NCI-H146 treated with DMSO at 0.1 percent for 48 hours (cell line): ENCODE data around the gene ZNF598.
A peak's percentile ranks its signal among the peaks of the same experiment; 100 is the strongest.
"Not testable (repeated sequence)": the region's sequence is repeated elsewhere in the genome, so short reads cannot be mapped to it uniquely, and the experiment has no call there.

ENCODE experiments used
- DNase-seq: peaks from one replicate; lab custom pipeline; 2025; ENCODE audit not compliant: unreplicated experiment; lab: John Stamatoyannopoulos, UW

ZNF598 gene

DNA sequence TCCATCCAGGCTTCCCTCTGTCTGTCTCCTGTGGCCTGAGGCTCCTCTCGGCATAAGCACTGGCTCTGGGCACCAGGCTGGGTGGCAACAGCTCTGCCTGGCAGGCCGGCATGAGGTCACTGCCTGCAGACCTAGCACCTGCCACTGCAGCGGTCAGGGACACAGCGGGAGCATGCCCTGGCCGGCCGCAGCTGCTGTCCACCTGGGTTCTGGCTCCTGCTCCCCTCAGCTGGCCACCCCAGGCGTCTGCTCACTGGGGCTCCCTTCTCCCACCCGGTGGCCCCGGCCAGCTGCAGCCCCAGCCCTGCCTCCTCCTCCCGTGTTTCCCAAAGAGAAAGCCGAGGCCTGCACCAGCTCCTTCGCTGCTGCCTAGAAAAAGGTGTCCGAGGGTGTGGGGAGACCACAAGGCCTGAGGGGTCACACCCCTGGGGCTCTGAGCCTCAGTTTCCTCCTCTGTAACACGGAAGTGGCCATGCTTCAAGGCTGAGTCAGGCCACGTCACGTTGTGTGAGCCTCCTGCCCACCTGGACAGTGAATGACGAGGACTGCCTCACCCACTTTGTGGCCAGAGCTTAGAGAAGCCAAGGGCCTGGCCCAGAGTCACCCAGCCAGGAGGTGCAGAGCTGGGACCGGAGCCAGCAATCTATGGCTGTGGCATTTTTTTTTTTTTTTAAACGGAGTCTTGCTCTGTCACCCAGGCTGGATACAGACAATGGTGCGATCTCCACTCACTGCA is 31.3 kb upstream of the ZNF598 start:
- DNase-seq = no peak

DNA sequence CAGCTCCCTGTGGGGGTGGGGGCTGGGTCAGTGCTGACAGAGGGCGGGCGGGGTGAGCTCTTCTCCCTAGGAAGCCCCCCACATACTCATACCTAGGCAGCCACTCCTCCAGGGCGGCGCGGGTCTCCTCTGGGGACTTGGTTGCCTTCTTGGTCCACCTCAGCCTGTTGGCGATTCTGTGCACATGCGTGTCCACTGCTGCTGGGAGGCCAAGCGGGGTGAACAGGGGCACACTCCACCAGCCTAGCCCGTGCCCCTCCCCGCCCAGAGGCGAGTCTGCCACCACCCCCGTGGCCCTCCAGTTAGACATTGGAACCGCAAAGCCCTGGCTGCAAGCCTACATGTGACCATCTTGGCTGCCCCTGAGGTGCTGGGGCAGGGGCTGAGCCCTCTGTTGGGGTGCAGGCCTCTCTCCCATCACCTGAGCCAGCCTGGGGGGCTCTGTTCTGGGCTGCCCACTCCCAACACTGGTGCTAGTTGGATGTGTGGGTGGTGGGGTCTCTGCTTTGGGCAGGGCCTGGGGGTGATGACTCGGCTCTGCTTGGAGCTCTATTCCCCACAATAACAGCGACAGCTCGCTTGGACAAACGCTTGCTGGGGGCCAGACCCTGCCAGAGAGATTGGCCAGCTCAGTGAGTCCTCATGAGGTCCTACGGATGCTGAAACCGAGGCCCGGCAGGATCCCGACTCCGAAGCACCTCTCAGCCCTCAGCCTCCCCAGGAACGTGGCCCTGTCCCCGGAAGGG is 30.6 kb upstream of the ZNF598 start:
- no peak for DNase-seq

GRCh38 chr16:2039274-2040031 is 29.8 kb upstream of the ZNF598 start:
- DNase-seq = no peak

- no peak for DNase-seq
Observed at GRCh38 chr16:2038382-2039231, 29.0 kb upstream of the ZNF598 start.

DNA sequence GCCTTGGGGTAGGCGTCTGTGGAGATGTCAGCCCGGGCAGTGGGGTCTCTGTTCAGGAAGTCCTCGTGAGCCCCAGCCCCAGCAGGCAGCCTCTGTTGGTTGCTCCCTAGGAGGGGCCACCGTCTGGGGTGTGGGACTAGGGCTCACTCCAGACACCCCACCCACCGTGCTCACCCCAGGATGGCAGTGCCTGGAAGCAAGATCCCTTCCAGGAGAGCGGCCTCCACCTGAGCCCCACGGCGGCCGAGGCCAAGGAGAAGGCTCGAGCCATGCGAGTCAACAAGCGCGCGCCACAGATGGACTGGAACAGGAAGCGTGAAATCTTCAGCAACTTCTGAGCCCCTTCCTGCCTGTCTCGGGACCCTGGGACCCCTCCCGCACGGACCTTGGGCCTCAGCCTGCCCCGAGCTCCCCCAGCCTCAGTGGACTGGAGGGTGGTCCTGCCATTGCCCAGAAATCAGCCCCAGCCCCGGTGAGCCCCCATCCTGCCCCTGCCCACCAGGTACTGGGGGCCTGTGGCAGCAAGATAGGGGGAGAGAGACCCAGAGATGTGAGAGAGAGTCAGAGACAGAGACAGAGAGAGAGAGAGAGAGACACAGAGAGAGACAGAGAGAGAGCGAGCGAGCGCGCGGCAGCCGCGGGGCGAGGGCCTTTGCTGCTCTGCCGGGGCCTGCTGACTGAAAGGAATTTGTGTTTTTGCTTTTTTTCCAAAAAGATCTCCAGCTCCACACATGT is 28.2 kb upstream of the ZNF598 start:
- no peak for DNase-seq

DNA sequence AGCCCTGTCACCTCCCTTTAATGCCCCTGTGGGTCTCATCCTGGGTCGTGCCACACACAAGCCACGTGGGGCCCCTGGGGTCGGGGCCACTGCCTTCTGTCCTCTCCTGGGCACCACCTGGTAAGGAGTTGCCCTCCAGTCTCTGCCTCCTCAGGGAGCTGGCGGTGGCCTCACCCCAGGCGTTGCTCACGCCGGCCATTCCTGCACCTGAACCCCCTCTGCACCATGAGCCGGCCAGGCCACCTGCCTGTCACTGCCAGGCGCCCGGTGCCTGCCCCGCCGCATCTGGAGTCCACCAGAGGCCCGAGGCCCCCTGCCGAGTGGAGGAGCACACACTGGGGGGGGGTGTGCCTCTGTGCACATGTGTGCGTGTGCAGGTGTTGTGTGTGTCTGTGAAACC is 27.5 kb upstream of the ZNF598 start:
- no peak for DNase-seq

DNA sequence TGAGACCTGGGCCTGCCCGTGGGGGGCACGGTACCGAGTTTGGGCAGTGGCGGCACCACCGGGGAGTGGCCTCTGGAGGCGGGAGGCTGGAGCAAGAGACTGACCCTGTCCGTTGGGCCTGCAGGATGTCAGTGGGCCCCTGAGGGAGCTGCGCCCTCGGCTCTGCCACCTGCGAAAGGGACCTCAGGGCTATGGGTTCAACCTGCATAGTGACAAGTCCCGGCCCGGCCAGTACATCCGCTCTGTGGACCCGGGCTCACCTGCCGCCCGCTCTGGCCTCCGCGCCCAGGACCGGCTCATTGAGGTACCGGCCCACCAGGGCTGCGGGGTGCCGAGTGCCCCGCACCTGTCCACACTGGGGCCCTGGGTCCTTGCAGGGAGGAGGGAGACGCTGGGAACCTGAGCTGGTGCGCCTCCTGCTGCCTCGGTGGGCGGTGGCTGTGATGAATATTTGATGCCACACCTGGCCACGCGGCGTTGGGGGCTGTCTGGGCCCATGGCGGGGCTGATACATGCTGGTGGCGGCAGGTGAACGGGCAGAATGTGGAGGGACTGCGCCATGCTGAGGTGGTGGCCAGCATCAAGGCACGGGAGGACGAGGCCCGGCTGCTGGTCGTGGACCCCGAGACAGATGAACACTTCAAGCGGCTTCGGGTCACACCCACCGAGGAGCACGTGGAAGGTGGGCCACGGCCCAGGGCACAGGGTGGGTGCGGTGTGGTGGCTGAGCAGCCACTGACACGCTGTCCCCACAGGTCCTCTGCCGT is 26.8 kb upstream of the ZNF598 start:
- no peak for DNase-seq

DNA sequence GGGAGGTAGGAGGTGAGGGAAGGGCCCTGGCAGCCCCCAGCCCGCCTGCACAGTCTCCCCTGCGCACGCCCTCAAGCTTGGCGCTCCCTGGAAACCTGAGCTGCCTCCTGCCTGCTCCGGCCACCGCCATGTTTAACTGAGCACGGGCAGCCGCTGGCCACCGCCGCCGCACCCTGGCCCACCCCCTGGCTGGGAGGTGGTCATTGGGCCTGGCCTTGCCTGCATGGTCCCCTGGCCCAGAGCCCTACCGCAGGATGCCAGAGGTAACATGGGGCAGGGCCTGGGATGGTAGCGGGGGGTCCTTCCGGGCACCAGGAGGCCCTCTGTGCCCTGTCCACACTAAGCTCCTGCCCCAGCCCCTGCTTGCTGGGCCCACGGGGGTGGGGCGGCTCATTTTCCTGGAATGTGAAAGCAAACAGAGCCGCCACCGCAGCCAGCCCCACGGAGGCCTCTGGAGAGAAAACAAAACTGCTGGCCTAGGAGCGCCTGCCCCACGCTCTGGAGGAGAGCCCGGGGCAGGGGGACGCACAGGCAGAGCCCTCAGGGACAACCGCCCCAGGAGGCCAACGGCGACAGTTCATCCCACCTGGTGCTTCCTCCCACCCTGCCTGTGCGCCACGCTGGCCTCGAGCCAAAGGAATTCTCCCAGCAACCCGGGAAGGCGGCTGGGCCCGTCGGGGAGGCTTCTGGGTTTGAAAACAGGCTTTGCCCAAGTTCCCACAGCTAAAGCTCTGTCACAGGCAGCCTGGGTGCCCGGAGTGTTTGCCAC is 26.0 kb upstream of the ZNF598 start:
- DNase-seq = peak; percentile 18

DNA sequence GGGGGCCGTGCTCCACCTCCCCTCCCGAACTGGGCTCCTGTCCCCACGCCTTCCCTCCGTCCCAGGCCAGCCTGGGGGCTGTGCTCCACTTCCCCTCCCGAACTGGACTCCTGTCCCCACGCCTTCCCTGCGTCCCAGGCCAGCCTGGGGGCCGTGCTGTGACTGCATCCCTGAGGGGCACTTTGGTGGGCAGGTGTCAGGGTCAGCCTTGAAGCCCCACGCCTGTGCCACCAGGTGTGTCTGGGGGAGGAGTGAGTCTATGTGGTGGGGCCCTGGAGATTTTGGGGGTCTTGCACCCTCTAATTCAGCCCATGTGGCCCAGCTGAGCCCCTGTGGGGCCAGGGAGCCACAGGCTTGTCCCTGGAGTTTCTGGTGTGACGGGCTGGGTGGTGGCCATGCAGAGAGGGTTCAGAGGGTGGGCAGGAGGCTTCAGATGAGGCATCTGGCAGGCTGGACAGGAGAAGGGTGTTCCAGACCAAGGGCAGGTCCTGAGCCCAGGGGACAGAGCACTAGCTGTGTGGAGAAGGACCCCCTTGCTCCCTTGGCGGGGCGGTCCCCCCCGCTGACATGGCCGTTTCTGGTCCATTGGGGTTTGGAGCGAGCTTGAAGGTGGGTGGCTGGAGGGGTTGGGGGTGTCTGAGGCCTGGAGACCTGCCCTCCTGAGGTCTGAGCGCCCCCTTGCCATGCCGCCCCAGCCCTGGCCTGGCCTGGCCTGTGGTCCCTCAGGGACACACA is 25.2 kb upstream of the ZNF598 start:
- DNase-seq = no peak

GRCh38 chr16:2033909-2034695 is 24.5 kb upstream of the ZNF598 start:
- not testable (repeated sequence) for DNase-seq

GRCh38 chr16:2033057-2033908 is 23.7 kb upstream of the ZNF598 start:
- no peak for DNase-seq

- DNase-seq = no peak
Observed at GRCh38 chr16:2032285-2033056, 22.9 kb upstream of the ZNF598 start.

- no peak for DNase-seq
Observed at GRCh38 chr16:2031081-2031577, 21.5 kb upstream of the ZNF598 start.

DNA sequence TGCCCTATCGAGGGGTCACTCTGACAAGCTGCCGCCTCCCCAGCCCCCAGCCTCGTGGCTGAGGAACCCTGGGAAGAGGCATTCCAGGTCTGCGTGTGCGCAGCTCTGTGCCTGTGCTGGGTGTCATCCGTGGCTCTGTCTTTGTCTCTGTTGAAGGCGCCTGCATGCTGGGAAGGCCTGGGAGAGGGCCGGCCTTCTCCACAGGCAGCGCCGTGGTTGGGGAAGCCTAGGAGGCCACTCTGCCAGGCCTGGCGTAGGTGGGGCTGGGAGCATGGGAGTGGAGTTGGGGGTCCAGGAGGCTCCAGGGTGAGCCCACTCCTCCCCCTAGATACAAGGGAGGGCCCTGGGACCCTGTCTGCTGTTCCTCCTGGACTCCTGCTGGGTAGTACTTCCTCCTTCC is 20.4 kb upstream of the ZNF598 start:
- no peak for DNase-seq

DNA sequence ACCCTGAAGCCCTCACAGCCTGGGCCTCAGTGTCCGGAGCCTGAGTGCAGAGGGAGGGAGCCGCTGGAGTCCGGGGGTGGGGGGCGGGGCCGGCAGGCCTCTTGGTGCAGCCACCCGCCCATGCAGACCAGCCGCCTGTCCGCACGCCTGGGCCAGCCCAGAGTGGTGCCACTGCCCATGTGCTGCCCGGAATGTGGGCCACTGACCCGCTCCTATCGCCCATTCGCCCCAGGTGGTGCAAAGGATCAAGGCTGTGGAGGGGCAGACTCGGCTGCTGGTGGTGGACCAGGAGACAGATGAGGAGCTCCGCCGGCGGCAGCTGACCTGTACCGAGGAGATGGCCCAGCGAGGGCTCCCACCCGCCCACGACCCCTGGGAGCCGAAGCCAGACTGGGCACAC is 19.7 kb upstream of the ZNF598 start:
- DNase-seq = no peak
